Activated naive CD8-positive, alpha-beta T cell treated with anti-CD3 and anti-CD28 coated beads, Interleukin-2, amount 50 U/mL, for 24 hours (primary cell): Measurements from ENCODE around the gene NPLOC4.

ENCODE experiments used
- ATAC-seq: fragments of 150-1000 bp; cut with Tn5 transposase; one replicate; pipeline ENCODE4 v1.10.0; 2021
- DNase-seq: peaks from one replicate; pipeline ENCODE4 v3.0.0; 2021
- H3K27ac Mint-ChIP-seq: one replicate; pipeline ENCODE4 v1.8.0; 2021; ENCODE audit warnings: mild to moderate bottlenecking, mixed read lengths
- H3K27me3 Mint-ChIP-seq: one replicate; pipeline ENCODE4 v1.8.0; 2021; ENCODE audit warnings: mixed read lengths
- H3K36me3 Mint-ChIP-seq: one replicate; pipeline ENCODE4 v1.8.0; 2021; ENCODE audit warnings: low read depth, mixed read lengths
- H3K4me1 Mint-ChIP-seq: one replicate; pipeline ENCODE4 v1.8.0; 2021; ENCODE audit warnings: mixed read lengths
- H3K4me3 Mint-ChIP-seq: one replicate; pipeline ENCODE4 v1.8.0; 2021; ENCODE audit warnings: mild to moderate bottlenecking, moderate library complexity, mixed read lengths
- H3K9me3 Mint-ChIP-seq: one replicate; pipeline ENCODE4 v1.8.0; 2021; ENCODE audit warnings: mixed read lengths

The NPLOC4 gene

DNA sequence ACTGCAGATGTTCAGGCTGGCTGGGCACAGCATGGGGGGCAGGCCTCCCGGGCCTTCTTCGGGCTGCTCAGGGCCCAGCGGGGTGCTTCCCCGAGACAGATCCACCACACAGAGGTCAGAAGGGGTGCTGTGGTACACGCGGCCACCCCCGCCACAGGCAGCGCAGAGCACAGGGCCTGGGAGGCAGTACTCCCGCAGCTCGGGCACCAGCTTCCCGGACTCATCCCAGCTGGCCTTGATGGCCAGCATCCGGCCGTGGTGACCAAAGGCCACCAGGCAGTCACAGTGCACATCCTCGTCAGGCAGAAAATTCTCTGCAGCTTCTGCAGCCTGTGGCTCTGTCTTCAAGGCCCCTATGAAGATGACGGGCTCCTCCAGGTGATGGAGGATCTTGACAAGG is 86.6 kb downstream of the NPLOC4 start:
- DNase-seq, result no peak
- H3K4me3 Mint-ChIP-seq, result peak overlapping the region; percentile 87
- no peaks in the 10 kb centered on the region for H3K27me3 Mint-ChIP-seq
- peaks cover 33% of the 10 kb centered on the region for H3K4me1 Mint-ChIP-seq
- H3K9me3 Mint-ChIP-seq, result no peaks in the 10 kb centered on the region
- no peak overlapping the region for H3K27ac Mint-ChIP-seq
- ATAC-seq, result no peak
- H3K36me3 Mint-ChIP-seq, result peaks cover 21% of the 10 kb centered on the region

DNA sequence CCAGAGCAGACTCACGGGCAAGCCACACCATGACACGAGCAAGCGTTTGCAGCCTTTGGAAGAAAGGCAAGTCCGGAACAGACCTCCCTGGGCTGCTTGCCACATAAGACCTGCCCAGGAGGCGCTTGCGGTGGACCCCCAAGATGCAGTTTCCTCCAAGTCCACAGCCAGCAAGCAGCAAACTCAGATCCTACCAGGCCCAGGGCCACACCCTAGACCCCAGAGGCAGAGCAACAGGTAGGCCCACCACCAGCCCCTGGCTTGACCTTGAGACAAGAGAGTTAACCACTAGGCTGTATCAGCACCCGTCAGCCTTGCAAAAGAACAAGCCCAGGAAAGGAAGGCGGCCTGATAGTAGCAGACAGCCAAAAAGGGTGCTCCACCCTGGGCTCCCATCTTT is 87.1 kb downstream of the NPLOC4 start:
- peak overlapping the region; percentile 59 for H3K4me3 Mint-ChIP-seq
- H3K36me3 Mint-ChIP-seq, result peaks cover 21% of the 10 kb centered on the region
- H3K4me1 Mint-ChIP-seq, result peaks cover 33% of the 10 kb centered on the region
- DNase-seq, result no peak
- no peaks in the 10 kb centered on the region for H3K27me3 Mint-ChIP-seq
- peak overlapping the region; percentile 31 for H3K27ac Mint-ChIP-seq
- ATAC-seq, result no peak
- no peaks in the 10 kb centered on the region for H3K9me3 Mint-ChIP-seq

DNA sequence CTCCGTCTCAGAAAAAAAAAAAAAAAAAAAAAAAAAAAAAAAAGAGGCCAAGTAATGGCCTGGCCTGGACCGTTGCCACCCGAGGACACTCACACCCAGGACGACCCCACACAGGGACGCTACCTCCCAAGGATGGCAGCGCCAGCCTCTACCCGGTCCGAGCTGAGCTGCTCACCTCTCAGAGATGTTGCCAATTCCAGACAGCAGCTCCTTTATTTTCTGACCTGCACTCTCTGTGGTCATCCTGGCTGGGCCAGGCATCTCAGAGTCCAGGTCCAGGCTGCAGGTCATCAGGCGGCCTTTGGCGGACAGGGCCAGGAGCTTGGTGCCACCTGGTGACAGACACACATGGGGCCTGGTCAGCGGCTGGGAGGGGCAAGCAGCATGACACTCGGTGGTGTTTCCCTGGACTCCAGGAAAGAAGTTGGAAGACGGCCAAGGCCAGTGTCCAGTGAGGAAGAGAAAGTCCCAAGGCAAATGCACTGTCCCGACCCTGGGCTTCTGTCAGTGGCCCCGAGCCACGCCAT is 87.8 kb downstream of the NPLOC4 start:
- ATAC-seq, result no peak
- no peaks in the 10 kb centered on the region for H3K9me3 Mint-ChIP-seq
- H3K4me1 Mint-ChIP-seq, result peaks cover 28% of the 10 kb centered on the region
- H3K4me3 Mint-ChIP-seq, result no peak overlapping the region
- H3K27me3 Mint-ChIP-seq, result no peaks in the 10 kb centered on the region
- peaks cover 21% of the 10 kb centered on the region for H3K36me3 Mint-ChIP-seq
- H3K27ac Mint-ChIP-seq, result no peak overlapping the region
- no peak for DNase-seq

DNA sequence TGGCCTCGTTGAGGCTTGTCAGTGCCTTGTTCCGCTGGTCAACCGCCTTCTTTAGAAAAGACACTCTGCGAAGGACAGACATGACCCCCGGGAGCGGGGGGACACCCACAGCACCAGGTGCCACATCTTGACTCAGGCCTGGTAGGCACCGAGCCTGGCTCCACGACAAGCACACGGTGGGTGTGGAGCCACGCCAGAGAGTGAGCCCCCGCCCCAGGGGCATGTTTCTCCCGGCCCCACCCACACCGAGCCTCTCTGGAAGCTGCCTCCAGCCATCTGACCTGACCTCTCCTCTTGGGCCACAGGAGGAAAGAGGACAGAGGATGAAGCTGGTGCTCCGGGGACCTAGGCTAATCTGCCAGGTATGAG is 89.3 kb downstream of the NPLOC4 start:
- H3K4me3 Mint-ChIP-seq, result no peak overlapping the region
- H3K36me3 Mint-ChIP-seq, result peaks cover 19% of the 10 kb centered on the region
- H3K9me3 Mint-ChIP-seq, result no peaks in the 10 kb centered on the region
- ATAC-seq, result no peak
- no peak for DNase-seq
- peaks cover 18% of the 10 kb centered on the region for H3K4me1 Mint-ChIP-seq
- no peaks in the 10 kb centered on the region for H3K27me3 Mint-ChIP-seq
- no peak overlapping the region for H3K27ac Mint-ChIP-seq

DNA sequence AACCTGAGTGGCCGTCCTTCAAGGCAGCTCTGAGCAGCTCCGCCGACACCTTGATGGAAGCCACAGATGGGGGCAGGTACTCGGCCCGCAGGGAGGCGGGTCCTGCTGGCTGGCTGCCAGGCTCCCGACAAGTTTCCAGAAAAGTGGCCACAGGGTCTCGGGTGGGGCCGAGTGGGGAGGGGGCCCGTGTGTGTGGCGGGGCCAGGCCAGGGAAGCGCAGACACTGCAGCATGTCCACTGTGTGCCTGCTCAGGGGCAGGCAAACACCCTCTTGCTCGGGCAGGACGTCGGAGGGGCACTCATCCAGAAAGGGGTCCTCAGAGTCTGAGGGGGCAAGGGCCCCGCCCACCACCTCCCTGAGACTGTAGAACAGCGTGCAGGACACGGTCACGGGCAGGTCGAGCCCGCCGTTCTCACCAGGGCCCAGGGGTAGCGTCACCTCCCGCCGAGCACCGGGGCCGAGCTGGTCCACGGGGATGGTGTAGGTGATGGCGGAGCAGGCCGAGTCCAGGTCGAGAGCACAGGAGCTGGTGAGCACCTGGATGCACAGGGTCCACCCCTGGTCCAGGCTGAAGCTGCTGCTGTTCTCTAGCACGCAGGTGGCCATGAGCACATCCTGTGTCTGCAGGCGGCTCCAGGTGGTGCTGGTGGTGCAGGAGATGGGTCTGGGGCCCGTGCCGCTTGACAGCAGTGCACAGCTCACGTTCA is 89.9 kb downstream of the NPLOC4 start:
- no peak overlapping the region for H3K27ac Mint-ChIP-seq
- no peaks in the 10 kb centered on the region for H3K9me3 Mint-ChIP-seq
- ATAC-seq, result no peak
- H3K4me1 Mint-ChIP-seq, result peaks cover 18% of the 10 kb centered on the region
- H3K4me3 Mint-ChIP-seq, result no peak overlapping the region
- H3K27me3 Mint-ChIP-seq, result no peaks in the 10 kb centered on the region
- peaks cover 21% of the 10 kb centered on the region for H3K36me3 Mint-ChIP-seq
- DNase-seq, result no peak

DNA sequence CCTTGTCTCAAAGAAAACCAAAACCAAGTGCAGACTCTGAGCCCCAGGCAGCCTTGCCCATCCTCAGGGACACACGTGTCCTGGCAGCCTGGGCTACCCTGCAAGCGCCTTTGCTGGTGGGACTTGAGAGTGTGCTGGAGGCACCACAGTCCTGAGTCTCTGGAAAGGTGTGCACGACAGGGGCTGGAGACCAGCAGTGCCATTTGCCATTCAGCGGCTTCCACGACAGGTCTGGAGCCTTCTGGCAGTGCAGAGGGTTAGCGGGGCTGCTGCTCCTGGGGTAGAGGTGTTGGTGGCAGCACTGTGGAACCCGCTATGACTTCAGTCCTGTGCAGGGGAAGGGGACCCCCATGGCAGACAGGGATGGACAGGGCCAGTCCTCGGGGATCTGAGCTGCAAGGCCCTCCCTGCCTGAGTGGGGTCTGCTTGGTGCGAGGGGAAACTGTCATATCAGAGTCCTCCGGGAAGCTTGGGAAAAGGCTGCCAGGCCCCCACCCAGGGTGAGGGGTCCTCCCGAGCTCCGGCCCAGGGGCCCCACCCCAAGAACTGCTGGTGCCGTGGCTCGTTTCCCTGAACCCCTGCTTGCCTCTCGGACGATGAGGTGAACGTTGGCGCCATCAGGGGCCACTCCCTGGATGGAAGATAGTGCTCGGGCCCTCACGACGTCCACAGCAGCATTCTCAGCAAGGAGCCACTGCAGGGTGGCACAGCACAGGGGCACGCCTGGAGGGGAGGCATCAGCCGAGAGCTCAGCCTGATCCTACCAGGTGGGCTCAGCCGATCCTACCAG is 91.6 kb downstream of the NPLOC4 start:
- ATAC-seq, result no peak
- Mint-ChIP-seq H3K27me3 (no peaks in the 10 kb centered on the region), H3K4me3 (no peak overlapping the region), H3K27ac (no peak overlapping the region), H3K36me3 (peaks cover 20% of the 10 kb centered on the region), H3K9me3 (no peaks in the 10 kb centered on the region), H3K4me1 (peaks cover 8% of the 10 kb centered on the region)
- DNase-seq, result no peak

DNA sequence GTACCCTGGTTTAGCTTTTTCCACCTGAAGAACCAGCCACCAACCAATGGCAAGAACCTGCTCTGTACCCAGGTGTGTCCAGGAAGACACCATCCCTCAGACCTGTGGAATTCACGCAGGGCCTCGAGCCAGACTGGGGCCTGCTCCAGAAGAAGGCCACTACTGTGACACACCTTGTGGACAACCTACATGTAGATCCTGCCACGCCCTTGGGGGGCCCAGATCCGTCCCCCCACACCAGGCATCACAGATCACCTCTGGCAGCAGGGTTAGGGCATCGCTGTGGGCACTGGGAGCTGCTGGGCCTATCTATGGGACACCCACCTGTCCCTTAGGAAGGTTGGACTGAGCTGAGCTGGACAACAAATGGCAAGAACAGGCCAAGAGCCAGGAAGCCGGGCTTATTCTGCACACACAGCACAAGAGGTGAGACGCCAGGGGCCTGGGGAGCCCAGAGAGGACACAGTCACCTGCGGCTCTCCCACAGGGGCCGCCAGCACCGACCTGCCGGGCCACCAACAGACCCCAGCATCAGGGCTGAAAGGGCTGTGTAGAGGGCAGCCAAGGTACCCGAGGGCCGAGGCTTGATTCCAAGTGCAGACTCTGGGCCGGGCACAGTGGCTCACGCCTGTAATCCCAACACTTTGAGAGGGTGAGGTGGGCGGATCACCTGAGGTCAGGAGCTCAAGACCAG is 92.5 kb downstream of the NPLOC4 start:
- ATAC-seq (no peak), DNase-seq (no peak)
- Mint-ChIP-seq H3K27me3 (no peaks in the 10 kb centered on the region), H3K4me3 (no peak overlapping the region), H3K36me3 (peaks cover 12% of the 10 kb centered on the region), H3K4me1 (peaks cover under 1% of the 10 kb centered on the region), H3K27ac (no peak overlapping the region), H3K9me3 (no peaks in the 10 kb centered on the region)

DNA sequence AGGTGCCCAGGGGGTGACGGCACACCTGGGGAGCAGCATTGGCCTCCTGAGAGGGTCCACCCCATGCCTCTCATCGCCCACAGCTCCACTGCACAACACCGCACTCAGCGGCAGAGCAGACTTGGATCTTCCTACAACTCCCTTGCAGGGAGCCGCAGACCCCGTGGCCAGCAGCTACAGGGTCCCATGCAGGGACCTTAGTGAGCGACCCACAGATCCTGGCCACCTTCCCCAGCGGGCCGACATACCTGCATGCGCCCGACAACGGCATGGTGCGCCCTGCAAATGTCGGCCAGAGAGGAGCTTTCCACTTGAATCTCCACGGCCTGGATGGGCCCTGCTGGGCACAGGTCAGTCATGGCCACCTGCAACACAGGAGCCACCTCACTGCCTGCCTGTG is 93.2 kb downstream of the NPLOC4 start:
- H3K27ac Mint-ChIP-seq, result no peak overlapping the region
- H3K4me3 Mint-ChIP-seq, result no peak overlapping the region
- no peaks in the 10 kb centered on the region for H3K4me1 Mint-ChIP-seq
- no peak for DNase-seq
- H3K36me3 Mint-ChIP-seq, result peaks cover 7% of the 10 kb centered on the region
- H3K27me3 Mint-ChIP-seq, result no peaks in the 10 kb centered on the region
- ATAC-seq, result no peak
- H3K9me3 Mint-ChIP-seq, result no peaks in the 10 kb centered on the region

DNA sequence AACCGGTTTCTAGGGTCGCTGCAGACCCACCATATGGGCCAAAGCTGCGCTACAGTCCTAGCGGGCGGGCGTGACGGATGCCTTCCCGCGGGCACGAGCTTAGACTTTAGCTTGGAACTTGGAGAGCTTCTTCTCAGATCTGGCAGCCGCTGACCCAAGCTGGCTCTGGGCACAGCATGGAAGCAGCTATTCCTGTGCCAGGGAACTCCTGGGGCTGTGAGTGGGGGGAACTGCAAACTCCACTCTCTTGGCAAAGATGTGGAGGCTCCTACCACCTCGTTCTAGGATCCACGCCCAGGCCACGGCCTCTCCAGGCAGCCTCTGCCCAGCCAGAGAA is 93.6 kb downstream of the NPLOC4 start:
- H3K27ac Mint-ChIP-seq, result no peak overlapping the region
- H3K4me3 Mint-ChIP-seq, result no peak overlapping the region
- peaks cover 7% of the 10 kb centered on the region for H3K36me3 Mint-ChIP-seq
- H3K4me1 Mint-ChIP-seq, result no peaks in the 10 kb centered on the region
- ATAC-seq, result no peak
- H3K9me3 Mint-ChIP-seq, result no peaks in the 10 kb centered on the region
- no peaks in the 10 kb centered on the region for H3K27me3 Mint-ChIP-seq
- no peak for DNase-seq

DNA sequence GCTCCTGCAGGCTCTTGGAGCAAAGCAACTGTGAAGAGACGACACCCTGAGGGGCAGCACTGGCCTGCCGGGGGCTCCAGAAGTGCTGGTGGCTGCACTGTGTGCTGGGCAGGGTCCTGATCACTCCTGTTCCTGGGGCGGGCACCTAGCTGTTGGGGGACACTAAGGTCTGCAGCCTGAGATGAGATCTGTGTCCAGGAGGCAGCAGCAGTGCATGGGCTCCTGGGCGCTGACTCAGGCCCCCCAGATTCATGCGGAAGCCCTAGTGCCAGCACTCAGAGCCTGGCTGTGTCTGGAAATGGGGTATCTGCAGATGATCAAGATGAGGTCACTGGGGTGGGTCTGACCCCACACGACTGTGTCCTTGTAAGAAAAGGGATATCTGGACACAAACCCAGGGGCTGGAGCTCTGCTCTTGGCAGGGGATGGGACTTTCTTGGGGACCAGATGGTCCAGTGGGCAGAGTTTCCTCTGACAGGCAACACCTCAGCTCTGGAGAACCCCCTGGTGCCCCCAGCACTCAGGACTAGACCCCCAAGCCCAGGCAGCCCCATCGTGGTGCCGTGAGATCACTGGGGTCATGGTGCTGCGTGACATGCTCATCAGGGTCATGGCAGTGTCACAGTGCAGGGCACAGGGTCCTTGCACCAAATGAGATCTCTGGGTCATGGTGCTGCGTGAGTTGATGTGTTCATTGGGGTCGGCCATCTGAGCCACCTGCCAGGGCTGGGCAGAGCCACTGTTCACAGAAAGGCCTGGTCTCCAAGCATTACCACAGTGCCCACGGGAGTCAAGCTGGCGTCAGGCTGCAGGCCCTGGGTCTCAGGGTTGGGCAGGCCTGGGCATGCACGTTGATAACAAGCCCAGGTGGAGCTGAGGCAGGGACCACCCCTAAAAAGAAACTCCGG is 94.2 kb downstream of the NPLOC4 start:
- DNase-seq (no peak), ATAC-seq (no peak)
- Mint-ChIP-seq H3K4me3 (no peak overlapping the region), H3K27ac (no peak overlapping the region), H3K27me3 (no peaks in the 10 kb centered on the region), H3K4me1 (no peaks in the 10 kb centered on the region), H3K9me3 (no peaks in the 10 kb centered on the region), H3K36me3 (peaks cover 7% of the 10 kb centered on the region)

DNA sequence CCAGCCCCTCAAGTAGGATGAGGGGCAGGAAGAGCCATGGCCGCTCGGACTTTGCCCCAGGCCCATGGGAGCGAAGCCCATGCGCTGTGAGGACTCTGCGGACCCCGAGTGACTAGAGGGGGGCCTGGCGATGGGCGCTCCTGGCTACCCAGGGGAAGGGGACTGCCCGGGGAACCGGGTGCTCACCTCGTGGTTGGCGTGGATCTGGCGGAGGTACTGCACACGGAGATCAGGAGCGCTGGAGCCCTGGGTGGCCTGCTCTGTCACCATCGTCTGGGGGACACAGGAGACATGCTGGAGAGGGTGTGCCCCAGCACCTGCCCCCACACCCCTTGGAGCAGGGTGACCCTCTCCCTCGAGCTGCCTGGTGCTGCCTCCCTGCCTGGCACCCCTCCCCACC is 95.8 kb downstream of the NPLOC4 start:
- Mint-ChIP-seq H3K27ac (no peak overlapping the region), H3K27me3 (peaks cover 4% of the 10 kb centered on the region), H3K4me1 (no peaks in the 10 kb centered on the region), H3K4me3 (no peak overlapping the region), H3K9me3 (no peaks in the 10 kb centered on the region), H3K36me3 (peaks cover 7% of the 10 kb centered on the region)
- DNase-seq (no peak), ATAC-seq (no peak)

DNA sequence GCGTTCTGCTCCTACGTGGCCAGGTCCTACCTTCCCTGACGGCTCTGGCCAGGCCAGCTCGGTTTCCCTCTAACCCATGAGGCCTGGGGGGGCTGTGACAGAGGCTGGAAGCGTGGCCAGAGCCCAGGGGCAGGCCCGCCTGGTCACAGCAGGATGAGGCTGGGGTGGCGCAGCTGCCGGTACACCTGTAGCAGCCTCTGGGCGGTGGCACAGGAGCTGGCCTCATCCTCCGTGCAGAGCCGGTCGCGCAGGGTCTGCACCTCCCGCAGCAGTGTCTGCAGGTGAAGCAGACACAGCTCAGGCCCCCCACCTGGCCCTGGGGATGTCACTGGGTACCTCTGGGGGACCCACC is 96.3 kb downstream of the NPLOC4 start:
- Mint-ChIP-seq H3K27ac (no peak overlapping the region), H3K27me3 (peaks cover 9% of the 10 kb centered on the region), H3K9me3 (no peaks in the 10 kb centered on the region), H3K4me1 (no peaks in the 10 kb centered on the region), H3K36me3 (peaks cover 7% of the 10 kb centered on the region), H3K4me3 (no peak overlapping the region)
- no peak for ATAC-seq
- DNase-seq, result no peak

DNA sequence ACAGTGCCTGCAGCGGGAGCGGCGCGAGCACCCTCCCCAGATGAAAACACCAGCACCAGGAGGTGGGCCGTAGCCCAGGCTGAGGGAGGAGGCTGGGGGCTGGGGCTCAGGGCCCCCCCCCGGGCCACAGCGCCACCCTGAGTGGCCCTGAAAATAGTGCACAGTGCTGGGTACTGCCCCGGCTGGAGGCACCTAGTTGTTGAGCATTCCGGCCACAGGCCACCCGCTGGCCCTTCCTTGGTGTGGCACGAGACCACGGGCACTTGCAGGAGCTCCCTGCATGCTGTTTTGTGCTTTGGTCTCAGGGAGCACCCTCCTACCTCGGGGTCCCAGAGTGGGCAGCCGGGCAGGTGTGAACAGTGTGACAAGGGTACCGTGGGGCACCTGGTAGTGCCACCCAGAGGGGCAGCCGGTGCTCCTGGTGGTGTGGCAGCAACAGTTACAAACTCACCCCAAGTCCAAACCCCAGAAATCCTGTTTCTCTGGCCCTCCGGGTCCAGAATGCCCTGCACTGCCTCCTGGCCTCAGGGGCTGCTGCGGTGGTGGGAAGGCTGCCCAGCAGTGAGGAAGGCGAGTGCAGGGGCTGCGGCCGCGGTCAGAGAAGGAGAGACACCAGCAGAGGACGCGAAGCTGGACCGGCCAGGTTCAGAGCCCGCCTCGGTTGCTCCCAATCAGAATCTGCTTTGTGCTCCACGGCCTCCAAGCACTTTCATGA is 96.8 kb downstream of the NPLOC4 start:
- no peaks in the 10 kb centered on the region for H3K4me1 Mint-ChIP-seq
- no peaks in the 10 kb centered on the region for H3K9me3 Mint-ChIP-seq
- H3K4me3 Mint-ChIP-seq, result no peak overlapping the region
- peaks cover 7% of the 10 kb centered on the region for H3K36me3 Mint-ChIP-seq
- no peak for DNase-seq
- H3K27ac Mint-ChIP-seq, result no peak overlapping the region
- peaks cover 9% of the 10 kb centered on the region for H3K27me3 Mint-ChIP-seq
- ATAC-seq, result no peak

DNA sequence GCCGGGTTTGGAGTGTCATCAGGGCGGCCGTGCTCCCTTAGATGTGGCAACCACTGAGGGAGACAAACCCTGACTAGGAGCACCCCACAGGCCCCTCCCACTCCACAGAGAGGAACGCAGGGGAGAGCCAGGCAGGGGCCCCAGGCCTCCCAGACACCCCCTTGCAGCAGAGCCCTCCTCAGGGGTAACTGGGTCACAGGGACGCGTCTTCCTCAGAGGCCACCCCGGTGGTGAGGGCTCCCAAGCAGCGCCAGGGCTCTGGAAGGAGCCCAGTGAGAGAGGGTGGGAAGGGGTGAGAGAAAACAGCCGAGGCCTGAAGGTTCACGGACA is 97.4 kb downstream of the NPLOC4 start:
- Mint-ChIP-seq H3K4me3 (no peak overlapping the region), H3K27ac (no peak overlapping the region)
- no peak for ATAC-seq

More for the DNA sequence above, 97.4 kb downstream of the NPLOC4 start:
- no peak for DNase-seq
- Mint-ChIP-seq H3K4me1 (no peaks in the 10 kb centered on the region), H3K9me3 (no peaks in the 10 kb centered on the region), H3K27me3 (peaks cover 9% of the 10 kb centered on the region), H3K36me3 (peaks cover 7% of the 10 kb centered on the region)
